Measurements from ENCODE around the gene LUC7L2. TPM values are rescaled to one million over a fixed set of nuclear protein-coding genes. Genes with fewer than 3 reads are reported as not detected.

Gene LUC7L2
- total and polyA plus RNA-seq, 9 of the 15 experiments (the other 6 are each of a cell fraction or from before 2014, with no cell fraction given): 56.1 to 207 (median 141) TPM

DNA sequence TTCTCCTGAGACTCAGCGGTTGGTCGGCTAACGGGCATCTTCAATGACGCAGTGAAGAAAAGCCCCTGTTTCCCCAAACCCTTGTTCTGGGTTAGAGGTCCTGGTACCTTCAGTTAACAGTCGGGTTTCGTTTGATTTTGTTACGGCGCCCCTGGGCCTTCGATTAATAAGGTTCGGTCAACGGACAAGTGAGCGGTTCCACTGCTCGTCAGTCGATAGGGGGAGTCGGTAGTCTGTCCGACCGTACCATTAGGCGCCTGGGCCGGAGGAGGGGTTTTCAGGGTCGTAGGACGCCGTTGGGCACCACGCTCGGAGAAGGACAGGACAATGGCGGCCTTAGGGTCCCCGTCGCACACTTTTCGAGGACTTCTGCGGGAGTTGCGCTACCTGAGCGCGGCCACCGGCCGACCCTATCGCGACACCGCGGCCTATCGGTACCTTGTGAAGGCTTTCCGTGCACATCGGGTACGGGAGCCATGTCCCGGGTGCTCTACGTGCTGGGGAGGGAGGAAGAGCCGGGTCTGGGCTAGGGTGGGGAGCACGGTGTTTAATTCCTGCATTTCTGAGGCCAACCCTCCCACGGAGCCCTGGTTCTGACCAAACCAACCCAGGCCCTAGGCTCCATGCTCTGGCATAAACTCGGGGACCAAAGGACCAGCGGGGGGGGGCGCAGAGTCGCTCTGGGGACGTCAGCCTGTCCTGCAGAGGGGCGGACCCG lies 18.5 kb upstream of the LUC7L2 start, which contains the start of gene FMC1 (continued):
- TF ChIP-seq, protein P1, sequence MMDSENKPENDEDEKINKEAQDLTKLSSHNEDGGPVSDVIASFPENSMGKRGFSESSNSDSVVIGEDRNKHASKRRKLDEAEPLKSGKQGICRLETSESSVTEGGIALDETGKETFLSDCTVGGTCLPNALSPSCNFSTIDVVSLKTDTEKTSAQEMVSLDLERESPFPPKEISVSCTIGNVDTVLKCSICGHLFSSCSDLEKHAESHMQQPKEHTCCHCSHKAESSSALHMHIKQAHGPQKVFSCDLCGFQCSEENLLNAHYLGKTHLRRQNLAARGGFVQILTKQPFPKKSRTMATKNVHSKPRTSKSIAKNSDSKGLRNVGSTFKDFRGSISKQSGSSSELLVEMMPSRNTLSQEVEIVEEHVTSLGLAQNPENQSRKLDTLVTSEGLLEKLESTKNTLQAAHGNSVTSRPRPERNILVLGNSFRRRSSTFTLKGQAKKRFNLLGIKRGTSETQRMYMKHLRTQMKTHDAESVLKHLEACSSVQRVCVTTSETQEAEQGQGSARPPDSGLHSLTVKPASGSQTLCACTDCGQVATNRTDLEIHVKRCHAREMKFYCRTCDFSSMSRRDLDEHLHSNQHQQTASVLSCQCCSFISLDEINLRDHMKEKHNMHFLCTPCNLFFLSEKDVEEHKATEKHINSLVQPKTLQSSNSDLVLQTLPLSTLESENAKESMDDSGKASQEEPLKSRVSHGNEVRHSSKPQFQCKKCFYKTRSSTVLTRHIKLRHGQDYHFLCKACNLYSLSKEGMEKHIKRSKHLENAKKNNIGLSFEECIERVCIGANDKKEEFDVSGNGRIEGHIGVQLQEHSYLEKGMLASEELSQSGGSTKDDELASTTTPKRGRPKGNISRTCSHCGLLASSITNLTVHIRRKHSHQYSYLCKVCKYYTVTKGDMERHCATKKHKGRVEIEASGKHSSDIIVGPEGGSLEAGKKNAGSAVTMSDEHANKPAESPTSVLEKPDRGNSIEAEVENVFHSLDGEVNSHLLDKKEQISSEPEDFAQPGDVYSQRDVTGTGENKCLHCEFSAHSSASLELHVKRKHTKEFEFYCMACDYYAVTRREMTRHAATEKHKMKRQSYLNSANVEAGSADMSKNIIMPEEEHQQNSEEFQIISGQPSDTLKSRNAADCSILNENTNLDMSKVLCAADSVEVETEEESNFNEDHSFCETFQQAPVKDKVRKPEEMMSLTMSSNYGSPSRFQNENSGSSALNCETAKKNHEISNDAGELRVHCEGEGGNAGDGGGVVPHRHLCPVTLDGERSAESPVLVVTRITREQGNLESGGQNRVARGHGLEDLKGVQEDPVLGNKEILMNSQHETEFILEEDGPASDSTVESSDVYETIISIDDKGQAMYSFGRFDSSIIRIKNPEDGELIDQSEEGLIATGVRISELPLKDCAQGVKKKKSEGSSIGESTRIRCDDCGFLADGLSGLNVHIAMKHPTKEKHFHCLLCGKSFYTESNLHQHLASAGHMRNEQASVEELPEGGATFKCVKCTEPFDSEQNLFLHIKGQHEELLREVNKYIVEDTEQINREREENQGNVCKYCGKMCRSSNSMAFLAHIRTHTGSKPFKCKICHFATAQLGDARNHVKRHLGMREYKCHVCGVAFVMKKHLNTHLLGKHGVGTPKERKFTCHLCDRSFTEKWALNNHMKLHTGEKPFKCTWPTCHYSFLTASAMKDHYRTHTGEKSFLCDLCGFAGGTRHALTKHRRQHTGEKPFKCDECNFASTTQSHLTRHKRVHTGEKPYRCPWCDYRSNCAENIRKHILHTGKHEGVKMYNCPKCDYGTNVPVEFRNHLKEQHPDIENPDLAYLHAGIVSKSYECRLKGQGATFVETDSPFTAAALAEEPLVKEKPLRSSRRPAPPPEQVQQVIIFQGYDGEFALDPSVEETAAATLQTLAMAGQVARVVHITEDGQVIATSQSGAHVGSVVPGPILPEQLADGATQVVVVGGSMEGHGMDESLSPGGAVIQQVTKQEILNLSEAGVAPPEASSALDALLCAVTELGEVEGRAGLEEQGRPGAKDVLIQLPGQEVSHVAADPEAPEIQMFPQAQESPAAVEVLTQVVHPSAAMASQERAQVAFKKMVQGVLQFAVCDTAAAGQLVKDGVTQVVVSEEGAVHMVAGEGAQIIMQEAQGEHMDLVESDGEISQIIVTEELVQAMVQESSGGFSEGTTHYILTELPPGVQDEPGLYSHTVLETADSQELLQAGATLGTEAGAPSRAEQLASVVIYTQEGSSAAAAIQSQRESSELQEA (IDR thresholded peaks at IDR 0.05; ENCODE audit: low read depth): no peak
- 0 out of 2 replicates have a peak, but pooled peaks have one; percentile 6 for TF ChIP-seq TARDBP (IDR thresholded peaks at IDR 0.05)
- TF ChIP-seq ZNF551 (CRISPR knock-in tag; IDR thresholded peaks at IDR 0.05): no peak
- peak; percentile 30 to 43; a peak in 2 of 4 replicates for TF ChIP-seq SIN3A (IDR thresholded peaks at IDR 0.05; ENCODE audit: borderline replicate concordance in 2 of 2, control insufficient read depth in 1 of 2, low read depth in 2 of 2, low read length in 2 of 2)
- no peak for TF ChIP-seq U2AF1 (optimal IDR thresholded peaks at IDR 0.05; ENCODE audit: low read depth, low read length)
- TF ChIP-seq, protein P2, sequence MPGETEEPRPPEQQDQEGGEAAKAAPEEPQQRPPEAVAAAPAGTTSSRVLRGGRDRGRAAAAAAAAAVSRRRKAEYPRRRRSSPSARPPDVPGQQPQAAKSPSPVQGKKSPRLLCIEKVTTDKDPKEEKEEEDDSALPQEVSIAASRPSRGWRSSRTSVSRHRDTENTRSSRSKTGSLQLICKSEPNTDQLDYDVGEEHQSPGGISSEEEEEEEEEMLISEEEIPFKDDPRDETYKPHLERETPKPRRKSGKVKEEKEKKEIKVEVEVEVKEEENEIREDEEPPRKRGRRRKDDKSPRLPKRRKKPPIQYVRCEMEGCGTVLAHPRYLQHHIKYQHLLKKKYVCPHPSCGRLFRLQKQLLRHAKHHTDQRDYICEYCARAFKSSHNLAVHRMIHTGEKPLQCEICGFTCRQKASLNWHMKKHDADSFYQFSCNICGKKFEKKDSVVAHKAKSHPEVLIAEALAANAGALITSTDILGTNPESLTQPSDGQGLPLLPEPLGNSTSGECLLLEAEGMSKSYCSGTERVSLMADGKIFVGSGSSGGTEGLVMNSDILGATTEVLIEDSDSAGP (CRISPR knock-in tag; IDR thresholded peaks at IDR 0.05): no peak
- TF ChIP-seq HDAC6 (IDR thresholded peaks at IDR 0.05; ENCODE audit: low read depth, low read length): 0 out of 2 replicates have a peak, but pooled peaks have one; percentile 62
- peak; percentile 71; the same call in 1 of the 2 replicates for TF ChIP-seq ILF3 (IDR thresholded peaks at IDR 0.05; ENCODE audit: borderline replicate concordance)
- 0 out of 2 replicates have a peak, but pooled peaks have one; percentile 5 for TF ChIP-seq KLF6 (CRISPR knock-in tag; IDR thresholded peaks at IDR 0.05; ENCODE audit: borderline replicate concordance)
- TF ChIP-seq, protein P3, sequence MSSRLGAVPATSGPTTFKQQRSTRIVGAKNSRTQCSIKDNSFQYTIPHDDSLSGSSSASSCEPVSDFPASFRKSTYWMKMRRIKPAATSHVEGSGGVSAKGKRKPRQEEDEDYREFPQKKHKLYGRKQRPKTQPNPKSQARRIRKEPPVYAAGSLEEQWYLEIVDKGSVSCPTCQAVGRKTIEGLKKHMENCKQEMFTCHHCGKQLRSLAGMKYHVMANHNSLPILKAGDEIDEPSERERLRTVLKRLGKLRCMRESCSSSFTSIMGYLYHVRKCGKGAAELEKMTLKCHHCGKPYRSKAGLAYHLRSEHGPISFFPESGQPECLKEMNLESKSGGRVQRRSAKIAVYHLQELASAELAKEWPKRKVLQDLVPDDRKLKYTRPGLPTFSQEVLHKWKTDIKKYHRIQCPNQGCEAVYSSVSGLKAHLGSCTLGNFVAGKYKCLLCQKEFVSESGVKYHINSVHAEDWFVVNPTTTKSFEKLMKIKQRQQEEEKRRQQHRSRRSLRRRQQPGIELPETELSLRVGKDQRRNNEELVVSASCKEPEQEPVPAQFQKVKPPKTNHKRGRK (tag; IDR thresholded peaks at IDR 0.05): no peak
- no peak for TF ChIP-seq HNRNPL (IDR thresholded peaks at IDR 0.05; ENCODE audit: low read depth, low read length)
- no peak for TF ChIP-seq HIVEP1 (CRISPR knock-in tag; IDR thresholded peaks at IDR 0.05)
- TF ChIP-seq, protein P4, sequence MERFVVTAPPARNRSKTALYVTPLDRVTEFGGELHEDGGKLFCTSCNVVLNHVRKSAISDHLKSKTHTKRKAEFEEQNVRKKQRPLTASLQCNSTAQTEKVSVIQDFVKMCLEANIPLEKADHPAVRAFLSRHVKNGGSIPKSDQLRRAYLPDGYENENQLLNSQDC (CRISPR knock-in tag; IDR thresholded peaks at IDR 0.05): peak; percentile 69
